Left lung (tissue), 10 donors: ENCODE data around the gene TSR1. TPM values are rescaled to one million over a fixed set of nuclear protein-coding genes. Genes with fewer than 3 reads are reported as not detected.
"Not testable (repeated sequence)": the region's sequence is repeated elsewhere in the genome, so short reads cannot be mapped to it uniquely, and the experiment has no call there.

Experiments
- ATAC-seq: fragments of 200-7000 bp; cut with Tn5 transposase; one replicate; pipeline ENCODE4 v1.9.1; 2020; ENCODE audit warnings: moderate library complexity
- DNase-seq, 4 donors: peaks; one replicate each; pipeline ENCODE4 v3.0.0-alpha.2; 2013 to 2020
- H3K27ac ChIP-seq, 2 donors: fragments of 200-600 bp; sonication (generic) in 1 of 2; one replicate each; pipeline versions ENCODE4 v1.5.0 to v1.8.0; 2020 to 2021
- H3K27me3 ChIP-seq, 2 donors: fragments of 200-600 bp; sonication (generic) in 1 of 2; one replicate each; pipeline versions ENCODE4 v1.5.0 to v1.8.0; 2020 to 2021
- H3K36me3 ChIP-seq, 2 donors: fragments of 200-600 bp; sonication (generic) in 1 of 2; one replicate each; pipeline versions ENCODE4 v1.5.0 to v1.8.0; 2020 to 2021
- H3K4me1 ChIP-seq, 2 donors: fragments of 200-600 bp; one replicate each; pipeline ENCODE4 v1.8.0; 2021
- H3K4me3 ChIP-seq, 2 donors: fragments of 200-600 bp; sonication (generic) in 1 of 2; one replicate each; pipeline versions ENCODE4 v1.5.0 to v1.8.0; 2020 to 2021; ENCODE audit warnings: mild to moderate bottlenecking in 1 of 2
- H3K9me3 ChIP-seq, 2 donors: fragments of 200-600 bp; sonication (generic) in 1 of 2; one replicate each; pipeline versions ENCODE4 v1.5.0 to v1.8.0; 2020 to 2021
- CTCF ChIP-seq, 2 donors: fragments of 200-600 bp; sonication (generic) in 1 of 2; IDR thresholded peaks; one replicate each; pipeline versions ENCODE4 v1.5.0 to v1.8.0; 2021; ENCODE audit warnings: antibody characterized with exemption in 2 of 2
- intact Hi-C, 2 donors: fragments of 100-400 bp; cut with DNase I; formaldehyde crosslinking; loops; one replicate each; pipeline versions ENCODE4 v1.11.2 to v1.14.2; 2022
- polyA plus RNA-seq, 6 donors: library from polyadenylated mRNA; unstranded; fragments of 120-200 nt; gene quantifications; one replicate each; pipeline ENCODE4 v1.2.1, GENCODE V29; 2013; ENCODE audit not compliant: insufficient read length in 6 of 6
- total RNA-seq, 2 donors: library from RNA; stranded (reverse); fragmentation: NEBNext Ultra II Directional; extraction: Animal tissue kit (Norgen Biotek cat#: 25700); gene quantifications; one replicate each; pipeline ENCODE4 v1.2.1, GENCODE V29; 2021
- donor health status: DM: no; HTN: yes; CAD: no.
- donor health status: DM: no; HTN: no; CAD: no.

The TSR1 gene
- total and polyA plus RNA-seq, 8 donors: 16.2 to 38.2 (median 35.6) TPM

- Histone ChIP-seq H3K4me1 (no peaks in the 10 kb centered on the region), H3K9me3 (no peaks in the 10 kb centered on the region), H3K36me3 (peaks cover 4 to 93% of the 10 kb centered on the region in 2 donors), H3K27me3 (no peaks in the 10 kb centered on the region), H3K4me3 (no peak overlapping the region), H3K27ac (no peak overlapping the region)
- intact Hi-C loops: no loop called here
- no peak for DNase-seq
- ATAC-seq: no peak
- no peak for TF ChIP-seq CTCF (IDR thresholded peaks at IDR 0.05)
These were observed 12.5 kb downstream of the TSR1 start for GRCh38 chr17:2323629-2324314.

GRCh38 chr17:2321399-2321798 is 14.9 kb downstream of the TSR1 start:
- TF ChIP-seq CTCF (IDR thresholded peaks at IDR 0.05): no peak
- intact Hi-C loops: no loop called here
- Histone ChIP-seq H3K4me3 (no peak overlapping the region), H3K36me3 (peaks cover 4 to 69% of the 10 kb centered on the region in 2 donors), H3K27ac (no peak overlapping the region), H3K27me3 (no peaks in the 10 kb centered on the region), H3K9me3 (no peaks in the 10 kb centered on the region), H3K4me1 (no peaks in the 10 kb centered on the region)
- DNase-seq: no peak
- ATAC-seq: no peak

- Histone ChIP-seq H3K27me3 (no peaks in the 10 kb centered on the region), H3K4me3 (no peak overlapping the region), H3K9me3 (no peaks in the 10 kb centered on the region), H3K27ac (no peak overlapping the region), H3K4me1 (no peaks in the 10 kb centered on the region), H3K36me3 (peaks cover 4 to 46% of the 10 kb centered on the region in 2 donors)
- TF ChIP-seq CTCF (IDR thresholded peaks at IDR 0.05): no peak
- no peak for DNase-seq
- ATAC-seq: no peak
- intact Hi-C loops: no loop called here
These were observed 17.2 kb downstream of the TSR1 start for GRCh38 chr17:2319051-2319450.

- Histone ChIP-seq H3K9me3 (no peaks in the 10 kb centered on the region), H3K4me3 (no peak overlapping the region), H3K27me3 (no peaks in the 10 kb centered on the region), H3K36me3 (peaks cover 0 to 33% of the 10 kb centered on the region in 2 donors), H3K4me1 (no peaks in the 10 kb centered on the region), H3K27ac (no peak overlapping the region)
- DNase-seq: no peak
- intact Hi-C loops: no loop called here
- TF ChIP-seq CTCF (IDR thresholded peaks at IDR 0.05): no peak
- ATAC-seq: no peak
These were observed 18.5 kb downstream of the TSR1 start for GRCh38 chr17:2317796-2318195.

GRCh38 chr17:2316916-2317205 is 19.4 kb downstream of the TSR1 start:
- H3K27me3 ChIP-seq, H3K27ac ChIP-seq, H3K9me3 ChIP-seq, H3K4me1 ChIP-seq, DNase-seq, intact Hi-C loops, ATAC-seq, H3K4me3 ChIP-seq: not testable (repeated sequence)
- peaks cover 0 to 24% of the 10 kb centered on the region in 2 donors for H3K36me3 ChIP-seq

- Histone ChIP-seq H3K36me3 (no peaks in the 10 kb centered on the region), H3K4me3 (no peak overlapping the region), H3K27ac (no peak overlapping the region), H3K9me3 (no peaks in the 10 kb centered on the region), H3K27me3 (no peaks in the 10 kb centered on the region), H3K4me1 (peaks cover 0 to 4% of the 10 kb centered on the region in 2 donors)
- ATAC-seq (no peak), DNase-seq (no peak)
- TF ChIP-seq CTCF (IDR thresholded peaks at IDR 0.05): no peak
- intact Hi-C loops: no loop called here
These were observed 23.5 kb downstream of the TSR1 start for GRCh38 chr17:2312736-2313135.
